GM23338 (cell line): ENCODE results near the gene EPHB1. TPM values are rescaled to one million over a fixed set of nuclear protein-coding genes. Genes with fewer than 3 reads are reported as not detected.

Experiments
- ATAC-seq: fragments of 200-7000 bp; cut with Tn5 transposase; 3 replicates; pipeline ENCODE4 v1.9.1; 2020
- DNase-seq: peaks from one replicate; pipeline ENCODE4 v3.0.0-alpha.2; 2015; ENCODE audit warnings: low spot score
- H2AFZ ChIP-seq: fragments of 200-600 bp; sonication (generic); 2 replicates; pipeline ENCODE4 v1.8.0; 2016; ENCODE audit warnings: antibody characterized with exemption, mild to moderate bottlenecking, moderate library complexity
- H3F3A ChIP-seq: fragments of 200-600 bp; sonication (generic); replicated peaks from 2 replicates; pipeline ENCODE4 v1.8.0; 2017; ENCODE audit warnings: antibody characterized with exemption, mixed run types, low read depth
- H3K27ac ChIP-seq: fragments of 200-600 bp; sonication (generic); 2 replicates; pipeline ENCODE4 v1.6.1; 2016; ENCODE audit warnings: low read depth
- H3K27me3 ChIP-seq: fragments of 200-600 bp; sonication (generic); 2 replicates; pipeline ENCODE4 v1.8.0; 2016; ENCODE audit warnings: mild to moderate bottlenecking, mixed run types, moderate library complexity; ENCODE audit not compliant: insufficient read depth
- H3K36me3 ChIP-seq: fragments of 200-600 bp; sonication (generic); 2 replicates; pipeline ENCODE4 v1.8.0; 2016; ENCODE audit warnings: mild to moderate bottlenecking; ENCODE audit not compliant: insufficient read depth
- H3K4me1 ChIP-seq: fragments of 200-600 bp; sonication (generic); 2 replicates; pipeline ENCODE4 v1.8.0; 2016; ENCODE audit warnings: mild to moderate bottlenecking, moderate library complexity; ENCODE audit not compliant: insufficient read depth
- H3K4me2 ChIP-seq: fragments of 200-600 bp; sonication (generic); 2 replicates; pipeline ENCODE4 v1.7.1; 2017; ENCODE audit warnings: mixed run types
- H3K4me3 ChIP-seq: fragments of 200-600 bp; sonication (generic); 2 replicates; pipeline ENCODE4 v1.6.1; 2016; ENCODE audit warnings: mixed run types
- H3K79me2 ChIP-seq: fragments of 200-600 bp; sonication (generic); replicated peaks from 2 replicates; pipeline ENCODE4 v1.8.0; 2017; ENCODE audit warnings: mild to moderate bottlenecking; ENCODE audit not compliant: insufficient read depth
- H3K9me2 ChIP-seq: fragments of 200-600 bp; sonication (generic); 2 replicates; pipeline ENCODE4 v1.8.0; 2017; ENCODE audit not compliant: insufficient read depth
- H4K20me1 ChIP-seq: fragments of 200-600 bp; sonication (generic); replicated peaks from 2 replicates; pipeline ENCODE4 v1.8.0; 2017; ENCODE audit warnings: mild to moderate bottlenecking; ENCODE audit not compliant: insufficient read depth
- H3K27ac Mint-ChIP-seq: 2 replicates; pipeline ENCODE4 v1.8.0; 2020; ENCODE audit warnings: inconsistent platforms, mild to moderate bottlenecking, moderate library complexity, mixed read lengths
- H3K27me3 Mint-ChIP-seq: 3 replicates; pipeline ENCODE4 v1.8.0; 2022; ENCODE audit warnings: low read depth, mild to moderate bottlenecking, moderate library complexity, mixed read lengths, inconsistent platforms; ENCODE audit not compliant: insufficient read depth, poor library complexity
- H3K36me3 Mint-ChIP-seq: 3 replicates; pipeline ENCODE4 v1.8.0; 2021; ENCODE audit warnings: low read depth, mild to moderate bottlenecking, inconsistent platforms, moderate library complexity, mixed read lengths
- H3K4me1 Mint-ChIP-seq: 3 replicates; pipeline ENCODE4 v1.8.0; 2020; ENCODE audit warnings: mild to moderate bottlenecking, inconsistent platforms, mixed read lengths
- H3K4me3 Mint-ChIP-seq: 3 replicates; pipeline ENCODE4 v1.8.0; 2021; ENCODE audit warnings: moderate library complexity, mild to moderate bottlenecking, inconsistent platforms, mixed read lengths
- H3K9me3 Mint-ChIP-seq: 3 replicates; pipeline ENCODE4 v1.8.0; 2020; ENCODE audit warnings: moderate library complexity, mild to moderate bottlenecking, inconsistent platforms, mixed read lengths
- CREB1 ChIP-seq: fragments of 250-450 bp; sonication (Bioruptor Pico); IDR thresholded peaks from 2 replicates; pipeline ENCODE4 v1.5.0; 2020; ENCODE audit warnings: low read depth, mild to moderate bottlenecking, moderate library complexity
- CTCF ChIP-seq, 2 experiments: fragments of 200-600 bp in 1 of 2; sonication (generic) in 1 of 2; conservative IDR thresholded peaks; 2 replicates each; pipeline versions ENCODE4 v1.5.1 to v1.6.1; 2016 to 2017; ENCODE audit warnings: antibody characterized with exemption in 2 of 2, low read depth in 2 of 2, mild to moderate bottlenecking in 2 of 2, moderate library complexity in 1 of 2
- ETS1 ChIP-seq: IDR thresholded peaks from 2 replicates; pipeline ENCODE4 v1.6.1; 2016; ENCODE audit warnings: antibody characterized with exemption
- EZH2 ChIP-seq: fragments of 200-600 bp; sonication (generic); IDR thresholded peaks from one replicate; pipeline ENCODE4 v1.8.0; 2017; ENCODE audit warnings: antibody characterized with exemption, mild to moderate bottlenecking, low read depth; ENCODE audit not compliant: unreplicated experiment
- EZH2phosphoT487 ChIP-seq: fragments of 200-600 bp; sonication (generic); IDR thresholded peaks from one replicate; pipeline ENCODE4 v1.8.1; 2018; ENCODE audit warnings: antibody characterized with exemption; ENCODE audit not compliant: unreplicated experiment
- JUNB ChIP-seq: IDR thresholded peaks from one replicate; pipeline ENCODE4 v1.6.1; 2016; ENCODE audit warnings: antibody characterized with exemption; ENCODE audit not compliant: unreplicated experiment
- NANOG ChIP-seq: IDR thresholded peaks from 2 replicates; pipeline ENCODE4 v1.6.1; 2016; ENCODE audit warnings: antibody characterized with exemption, borderline replicate concordance
- POLR2AphosphoS5 ChIP-seq: IDR thresholded peaks from 2 replicates; pipeline ENCODE4 v1.6.1; 2016; ENCODE audit warnings: antibody characterized with exemption, low read depth
- REST ChIP-seq: IDR thresholded peaks from one replicate; pipeline ENCODE4 v1.6.1; 2018; ENCODE audit warnings: antibody characterized with exemption; ENCODE audit not compliant: unreplicated experiment
- STAT1 ChIP-seq: IDR thresholded peaks from one replicate; pipeline ENCODE4 v1.6.1; 2016; ENCODE audit warnings: antibody characterized with exemption; ENCODE audit not compliant: unreplicated experiment
- ZNF114 ChIP-seq: fragments of 250-450 bp; sonication (Bioruptor Pico); IDR thresholded peaks from 2 replicates; pipeline ENCODE4 v1.5.0; 2020; ENCODE audit warnings: mild to moderate bottlenecking, moderate library complexity
- ZNF331 ChIP-seq: fragments of 250-450 bp; sonication (Bioruptor Pico); IDR thresholded peaks from 2 replicates; pipeline ENCODE4 v1.5.0; 2020; ENCODE audit warnings: low read depth, mild to moderate bottlenecking, moderate library complexity
- ZNF462 ChIP-seq: fragments of 250-450 bp; sonication (Bioruptor Pico); IDR thresholded peaks from 2 replicates; pipeline ENCODE4 v1.5.0; 2020; ENCODE audit warnings: mild to moderate bottlenecking, moderate library complexity
- polyA plus RNA-seq: library from polyadenylated mRNA; unstranded; fragments of >200 nt; fragmentation: Nextera tagmentation; extraction: Ambion mirVana; gene quantifications from 2 replicates; pipeline ENCODE4 v1.2.1, GENCODE V29; 2016
- total RNA-seq: library from RNA; depleted of rRNA; stranded (reverse); fragments of >200 nt; shearing (Covaris generic); gene quantifications from 2 replicates; pipeline ENCODE4 v1.2.3, GENCODE V29; 2014

EPHB1 gene
- total and polyA plus RNA-seq, 2 experiments from 2014 or later, result 2.7 to 5.2 TPM

- no peak overlapping the region for H3K4me2 ChIP-seq
- 0 out of 2 replicates have a peak, but pooled peaks cover 4% of the 10 kb centered on the region for H3K4me1 ChIP-seq
- no peak overlapping the region for H3K27ac Mint-ChIP-seq
- no peaks in the 10 kb centered on the region for H3F3A ChIP-seq
- TF ChIP-seq REST (no peak), ZNF114 (CRISPR knock-in tag) (no peak), POLR2AphosphoS5 (no peak), ETS1 (no peak), JUNB (no peak), ZNF462 (no peak), NANOG (no peak), STAT1 (no peak), CTCF (conservative IDR thresholded peaks at IDR 0.05; ENCODE audit: low read depth in 2 of 2) (no peak), EZH2 (no peak), CREB1 (no peak), EZH2phosphoT487 (no peak), ZNF331 (CRISPR knock-in tag) (no peak)
- H3K27me3 ChIP-seq, result no peaks in the 10 kb centered on the region
- H3K36me3 Mint-ChIP-seq, result no peaks in the 10 kb centered on the region
- H4K20me1 ChIP-seq, result no peaks in the 10 kb centered on the region
- H3K27me3 Mint-ChIP-seq, result peaks cover 2% of the 10 kb centered on the region
- no peaks in the 10 kb centered on the region for H3K79me2 ChIP-seq
- H3K36me3 ChIP-seq, result no peaks in the 10 kb centered on the region
- DNase-seq (no peak), ATAC-seq (no peak)
- H2AFZ ChIP-seq, result no peak overlapping the region
- 0 out of 2 replicates have a peak, but pooled peaks cover 6% of the 10 kb centered on the region for H3K9me2 ChIP-seq
- no peaks in the 10 kb centered on the region; the same call in 2 of the 3 replicates for H3K9me3 Mint-ChIP-seq
- H3K4me1 Mint-ChIP-seq, result peaks cover 11% of the 10 kb centered on the region
- H3K27ac ChIP-seq, result no peak overlapping the region
- H3K4me3 ChIP-seq, result no peak overlapping the region
- H3K4me3 Mint-ChIP-seq, result no peak overlapping the region
These were observed 252.0 kb downstream of the EPHB1 start for GRCh38 chr3:135047061-135047460.
